DMS53 (cell line): ENCODE measurements around the gene TRPC4.

Source experiments
- DNase-seq: peaks from one replicate; lab custom pipeline; 2025; lab: John Stamatoyannopoulos, UW

The TRPC4 gene

GRCh38 chr13:37869756-37870488, at the start of gene TRPC4:
Gene TRPC4, minus strand, starts transcription at chr13:37869772. Its CDS starts 86,439 bp downstream, at chr13:37783333.
- DNase-seq, result peak; percentile 85

- DNase-seq, result no peak
These were observed 49.2 kb upstream of the TRPC4 start for GRCh38 chr13:37918751-37919150.

- no peak for DNase-seq
These were observed 48.6 kb upstream of the TRPC4 start for GRCh38 chr13:37918116-37918714.

GRCh38 chr13:37914781-37915391, 45.3 kb upstream of the TRPC4 start:
- DNase-seq, result peak; percentile 7

- no peak for DNase-seq
These were observed 41.2 kb upstream of the TRPC4 start for GRCh38 chr13:37910790-37911189.

- no peak for DNase-seq
These were observed 37.3 kb upstream of the TRPC4 start for GRCh38 chr13:37906880-37907279.

GRCh38 chr13:37905736-37906135, 36.2 kb upstream of the TRPC4 start:
- DNase-seq, result no peak

GRCh38 chr13:37899753-37900152, 30.2 kb upstream of the TRPC4 start:
- DNase-seq, result no peak

GRCh38 chr13:37893321-37893720, 23.7 kb upstream of the TRPC4 start:
- DNase-seq, result no peak

- no peak for DNase-seq
These were observed 20.2 kb upstream of the TRPC4 start for GRCh38 chr13:37889820-37890219.

- no peak for DNase-seq
These were observed 19.5 kb upstream of the TRPC4 start for GRCh38 chr13:37889102-37889501.

GRCh38 chr13:37886879-37887278, 17.3 kb upstream of the TRPC4 start:
- DNase-seq, result no peak

GRCh38 chr13:37884674-37885073, 15.1 kb upstream of the TRPC4 start:
- DNase-seq, result no peak

GRCh38 chr13:37884026-37884425, 14.5 kb upstream of the TRPC4 start:
- no peak for DNase-seq

- DNase-seq, result no peak
These were observed 9.3 kb upstream of the TRPC4 start for GRCh38 chr13:37878921-37879320.

- DNase-seq, result no peak
These were observed 8.9 kb upstream of the TRPC4 start for GRCh38 chr13:37878496-37878895.

- no peak for DNase-seq
These were observed 1.5 kb upstream of the TRPC4 start for GRCh38 chr13:37870895-37871550.

- no peak for DNase-seq
These were observed 895 bp upstream of the TRPC4 start for GRCh38 chr13:37870489-37870845.

GRCh38 chr13:37869506-37869755, 141 bp downstream of the TRPC4 start:
- peak; percentile 50 for DNase-seq

GRCh38 chr13:37868691-37869505, 674 bp downstream of the TRPC4 start:
- peak; percentile 29 for DNase-seq

GRCh38 chr13:37863708-37864107, 5.9 kb downstream of the TRPC4 start:
- no peak for DNase-seq

- DNase-seq, result no peak
These were observed 34.2 kb downstream of the TRPC4 start for GRCh38 chr13:37835392-37835791.
